Bronchial epithelial cell (primary cell): ENCODE measurements around the gene LCN1. TPM values are rescaled to one million over a fixed set of nuclear protein-coding genes. Genes with fewer than 3 reads are reported as not detected.

Experiments used
- DNase-seq: peaks from one replicate; pipeline ENCODE4 v3.0.0-alpha.2; 2010; ENCODE audit warnings: low read depth
- FAIRE-seq: peaks from 2 replicates; lab custom pipeline; 2011; peaks lifted over from hg19 to GRCh38; lab: Jason Lieb, UNC
- H3K27me3 ChIP-seq: 2 replicates; pipeline ENCODE4 v1.5.1; 2011; ENCODE audit warnings: low read length; ENCODE audit not compliant: control insufficient read depth, insufficient read depth
- H3K36me3 ChIP-seq: 2 replicates; pipeline ENCODE4 v1.5.1; 2011; ENCODE audit warnings: low read length; ENCODE audit not compliant: control insufficient read depth, insufficient read depth
- H3K4me3 ChIP-seq: 2 replicates; pipeline ENCODE4 v1.5.1; 2011; ENCODE audit warnings: mild to moderate bottlenecking, low read depth, low read length, control low read depth
- CTCF ChIP-seq: IDR thresholded peaks from 2 replicates; pipeline ENCODE4 v1.5.1; 2011; ENCODE audit warnings: mild to moderate bottlenecking, moderate library complexity, low read length, control low read depth, inconsistent platforms; ENCODE audit not compliant: insufficient read depth, severe bottlenecking
- total RNA-seq: library from RNA; depleted of rRNA; stranded (reverse); fragments of >200 nt; gene quantifications from 2 replicates; pipeline ENCODE4 v1.2.1, GENCODE V29; 2014

LCN1 gene
- total RNA-seq, 1 donor from 2014 or later: not detected

DNA sequence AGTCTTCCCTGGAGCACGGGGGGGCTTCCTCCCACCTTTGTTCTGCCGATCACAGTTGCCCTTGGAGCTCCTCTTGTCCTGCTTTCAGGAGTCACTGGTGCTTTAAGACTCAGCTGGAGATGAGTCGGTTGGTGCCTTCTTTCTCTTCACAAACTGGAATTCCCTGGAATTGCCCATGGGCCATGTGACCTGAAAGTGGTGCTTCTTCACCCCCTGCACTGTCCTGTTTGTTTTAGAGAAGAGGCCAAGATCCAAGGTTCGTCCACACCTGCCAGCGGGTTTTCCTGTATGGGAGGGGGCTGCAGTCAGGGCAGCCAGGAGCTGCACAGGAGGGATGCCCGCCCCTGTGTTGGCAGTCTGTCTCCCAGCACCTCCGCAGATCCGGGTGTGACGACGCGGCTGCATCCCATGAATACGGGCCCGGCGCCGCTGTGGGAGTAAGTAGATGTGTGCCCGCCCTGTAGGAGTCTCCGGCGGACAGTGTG, 30.2 kb upstream of the LCN1 start:
- FAIRE-seq: no peak
- DNase-seq: no peak
- Histone ChIP-seq H3K36me3 (peaks cover 2% of the 10 kb centered on the region), H3K4me3 (no peak overlapping the region), H3K27me3 (no peaks in the 10 kb centered on the region)
- TF ChIP-seq CTCF: no peak

DNA sequence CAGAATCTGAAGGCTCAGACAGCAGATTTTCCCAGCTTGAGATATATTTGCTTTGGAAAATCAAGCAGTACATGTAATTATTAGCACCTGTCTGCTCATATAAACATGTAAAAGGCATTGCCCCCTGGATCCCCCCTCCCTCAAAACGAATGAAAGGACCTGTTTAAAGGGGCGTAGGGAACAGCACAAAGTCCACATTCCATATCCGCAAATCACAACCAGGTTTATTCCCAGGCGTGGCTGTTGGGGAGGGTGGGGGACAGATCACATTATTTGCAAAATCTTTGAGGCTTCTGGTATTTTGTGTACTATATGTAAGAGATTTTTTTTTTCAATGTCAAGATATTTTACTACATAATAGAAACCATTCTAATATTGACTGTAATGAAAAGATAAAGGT, 29.5 kb upstream of the LCN1 start:
- DNase-seq: no peak
- Histone ChIP-seq H3K4me3 (no peak overlapping the region), H3K27me3 (no peaks in the 10 kb centered on the region), H3K36me3 (peaks cover 2% of the 10 kb centered on the region)
- no peak for FAIRE-seq
- TF ChIP-seq CTCF: no peak

GRCh38 chr9:135492886-135493669, 28.2 kb upstream of the LCN1 start:
- no peak for TF ChIP-seq CTCF
- Histone ChIP-seq H3K27me3 (peaks cover 2% of the 10 kb centered on the region), H3K36me3 (no peaks in the 10 kb centered on the region), H3K4me3 (no peak overlapping the region)
- no peak for FAIRE-seq
- DNase-seq: no peak

DNA sequence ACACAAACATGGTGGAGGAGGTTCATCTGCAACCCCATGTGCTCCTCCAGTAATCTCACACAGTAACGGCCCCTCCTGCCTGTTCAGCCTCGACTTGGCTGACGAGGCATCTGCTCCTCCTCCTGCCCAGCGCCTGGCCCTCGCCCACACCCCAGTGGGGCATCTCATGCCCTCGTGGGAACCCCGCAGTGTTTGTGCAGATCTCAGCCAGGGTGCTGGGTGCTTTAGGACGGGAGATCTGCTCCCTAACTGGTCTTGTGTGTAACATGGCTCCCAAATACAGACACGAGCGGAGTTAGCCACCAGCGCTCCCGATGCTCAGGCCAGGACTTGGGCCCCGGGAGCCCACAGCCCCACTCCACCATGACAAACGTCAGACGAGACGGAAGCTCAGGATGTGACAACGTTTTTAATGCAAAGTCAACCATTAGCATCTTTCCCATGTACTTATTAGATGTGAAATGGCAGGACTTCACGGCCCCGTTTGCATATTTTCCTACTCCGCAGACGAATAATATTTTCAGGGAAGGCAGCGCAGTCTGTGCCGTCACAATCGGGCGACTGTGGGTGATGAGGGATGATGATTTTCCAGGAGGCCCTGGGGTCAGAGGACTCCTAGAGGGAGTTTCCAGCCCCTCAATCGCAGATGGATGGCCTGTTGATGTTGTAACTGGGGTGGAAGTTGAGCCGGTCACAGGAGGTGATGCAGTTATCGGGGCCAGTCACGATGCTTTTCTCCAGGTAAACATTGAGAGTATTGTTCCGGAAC, 26.3 kb upstream of the LCN1 start:
- DNase-seq (no peak), FAIRE-seq (no peak)
- no peak overlapping the region for H3K4me3 ChIP-seq
- TF ChIP-seq CTCF: no peak
- peaks cover 2% of the 10 kb centered on the region for H3K27me3 ChIP-seq
- no peaks in the 10 kb centered on the region for H3K36me3 ChIP-seq

DNA sequence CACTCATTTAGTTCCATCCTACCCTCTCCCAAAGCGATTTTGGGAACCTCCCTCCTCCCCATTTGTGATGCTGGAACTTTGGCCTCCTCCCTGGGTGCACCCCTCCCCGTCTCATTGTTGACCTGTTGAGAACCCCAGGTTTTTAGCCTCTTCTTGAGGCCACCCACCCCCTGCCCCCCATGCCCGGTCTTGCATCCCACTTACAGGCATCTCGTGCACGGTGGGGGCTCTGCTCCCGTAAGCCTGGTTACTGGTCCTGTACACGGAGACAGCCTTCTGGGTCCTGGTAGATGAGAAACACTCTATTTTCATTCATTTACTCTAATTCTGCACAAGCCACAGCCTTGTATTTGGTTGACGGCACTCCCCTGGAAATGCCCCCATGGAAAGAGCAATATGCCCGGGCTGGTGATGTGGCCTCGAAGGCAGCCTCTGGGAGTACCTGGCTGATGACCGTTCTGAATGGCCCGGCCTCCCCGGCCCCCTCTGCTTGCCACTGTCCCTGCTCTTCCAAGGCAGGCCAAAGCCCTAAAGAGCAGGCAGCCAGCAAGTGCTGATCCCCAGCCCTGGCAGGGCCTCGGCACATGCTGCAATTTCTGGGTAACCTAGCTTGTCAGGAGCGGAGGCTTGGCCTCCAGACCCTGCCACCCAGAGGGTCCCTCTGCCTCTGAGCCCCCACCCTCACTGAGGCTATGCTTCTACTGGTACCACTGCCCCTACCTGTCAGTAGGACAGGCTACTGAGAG, 22.7 kb upstream of the LCN1 start:
- Histone ChIP-seq H3K36me3 (peaks cover 11% of the 10 kb centered on the region), H3K27me3 (peaks cover 2% of the 10 kb centered on the region), H3K4me3 (no peak overlapping the region)
- no peak for TF ChIP-seq CTCF
- DNase-seq: no peak
- no peak for FAIRE-seq
